Thyroid gland (tissue), 4 donors: ENCODE data around the gene NEDD4L.

Source experiments
- POLR2A ChIP-seq, 2 donors: fragments of 450-650 bp; IDR thresholded peaks; one replicate each; pipeline ENCODE4 v1.6.1; 2017; ENCODE audit warnings: antibody characterized with exemption in 2 of 2, mild to moderate bottlenecking in 2 of 2, moderate library complexity in 1 of 2
- TF ChIP-seq, protein P1 (sequence below), 6 experiments: fragments of 200-600 bp in 3 of 6; fragments of 450-650 bp in 3 of 6; sonication (generic) in 3 of 6; IDR thresholded peaks; one replicate each; pipeline ENCODE4 v1.5.1; 2016 to 2019; ENCODE audit warnings: antibody characterized with exemption in 6 of 6, mild to moderate bottlenecking in 2 of 6, inconsistent platforms in 1 of 6, moderate library complexity in 1 of 6

DNA sequence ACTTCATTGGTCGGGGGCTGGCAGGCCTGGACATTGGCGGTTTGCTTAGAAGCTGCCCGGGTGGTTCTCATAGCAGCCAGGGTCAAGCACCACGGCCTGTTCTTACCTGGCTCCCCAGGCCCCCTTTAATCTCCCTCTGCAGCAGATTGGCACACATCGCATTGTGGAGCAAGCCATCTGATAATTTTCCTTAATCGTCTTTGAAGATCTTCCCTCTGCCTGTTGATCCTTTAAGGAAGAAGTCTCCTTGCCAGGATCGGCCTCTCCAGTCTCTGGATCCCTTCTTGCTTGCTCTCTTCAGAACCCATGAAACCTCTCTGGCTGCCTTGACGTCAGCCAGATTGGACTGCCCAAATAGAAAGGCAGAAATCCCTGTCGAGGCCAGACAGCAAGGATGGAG, 75.8 kb downstream of the NEDD4L start:
- TF ChIP-seq, protein P1, sequence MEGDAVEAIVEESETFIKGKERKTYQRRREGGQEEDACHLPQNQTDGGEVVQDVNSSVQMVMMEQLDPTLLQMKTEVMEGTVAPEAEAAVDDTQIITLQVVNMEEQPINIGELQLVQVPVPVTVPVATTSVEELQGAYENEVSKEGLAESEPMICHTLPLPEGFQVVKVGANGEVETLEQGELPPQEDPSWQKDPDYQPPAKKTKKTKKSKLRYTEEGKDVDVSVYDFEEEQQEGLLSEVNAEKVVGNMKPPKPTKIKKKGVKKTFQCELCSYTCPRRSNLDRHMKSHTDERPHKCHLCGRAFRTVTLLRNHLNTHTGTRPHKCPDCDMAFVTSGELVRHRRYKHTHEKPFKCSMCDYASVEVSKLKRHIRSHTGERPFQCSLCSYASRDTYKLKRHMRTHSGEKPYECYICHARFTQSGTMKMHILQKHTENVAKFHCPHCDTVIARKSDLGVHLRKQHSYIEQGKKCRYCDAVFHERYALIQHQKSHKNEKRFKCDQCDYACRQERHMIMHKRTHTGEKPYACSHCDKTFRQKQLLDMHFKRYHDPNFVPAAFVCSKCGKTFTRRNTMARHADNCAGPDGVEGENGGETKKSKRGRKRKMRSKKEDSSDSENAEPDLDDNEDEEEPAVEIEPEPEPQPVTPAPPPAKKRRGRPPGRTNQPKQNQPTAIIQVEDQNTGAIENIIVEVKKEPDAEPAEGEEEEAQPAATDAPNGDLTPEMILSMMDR (IDR thresholded peaks at IDR 0.05) = no peak
- no peak for TF ChIP-seq POLR2A (IDR thresholded peaks at IDR 0.05)
